COLO668 (cell line): ENCODE data around the gene DHFR.

Experiments used
- DNase-seq: peaks from one replicate; lab custom pipeline; 2025; ENCODE audit not compliant: unreplicated experiment; lab: John Stamatoyannopoulos, UW

The DHFR gene

DNA sequence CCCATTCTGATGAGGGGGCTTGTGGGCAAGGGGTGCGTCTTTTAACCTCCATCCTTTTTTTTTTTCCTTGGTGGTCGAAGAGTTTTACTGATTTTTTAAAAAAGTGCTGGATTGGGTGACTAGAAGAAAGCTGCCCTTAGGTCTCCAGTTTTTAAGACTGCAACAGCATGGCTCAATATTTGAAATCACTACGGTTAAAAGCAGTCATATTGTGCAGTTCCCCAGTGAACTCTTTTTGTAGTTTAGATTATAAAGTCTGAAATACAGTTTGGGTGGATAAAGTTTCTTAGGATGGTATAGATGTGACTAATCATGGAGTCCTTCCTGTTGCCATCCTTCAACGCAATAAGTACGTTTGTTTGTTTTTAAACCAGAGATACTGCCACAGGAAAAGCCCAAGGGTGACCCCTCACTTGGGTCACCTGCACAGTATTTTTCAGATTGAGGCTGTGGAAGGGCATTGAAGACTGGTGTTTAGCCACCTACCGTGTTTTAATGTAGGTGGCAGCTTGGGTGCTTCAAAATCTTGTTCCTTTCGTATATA lies 520 bp upstream of the DHFR start:
- no peak for DNase-seq

GRCh38 chr5:80654054-80654390 lies 761 bp downstream of the DHFR start:
- peak; percentile 14 for DNase-seq

DNA sequence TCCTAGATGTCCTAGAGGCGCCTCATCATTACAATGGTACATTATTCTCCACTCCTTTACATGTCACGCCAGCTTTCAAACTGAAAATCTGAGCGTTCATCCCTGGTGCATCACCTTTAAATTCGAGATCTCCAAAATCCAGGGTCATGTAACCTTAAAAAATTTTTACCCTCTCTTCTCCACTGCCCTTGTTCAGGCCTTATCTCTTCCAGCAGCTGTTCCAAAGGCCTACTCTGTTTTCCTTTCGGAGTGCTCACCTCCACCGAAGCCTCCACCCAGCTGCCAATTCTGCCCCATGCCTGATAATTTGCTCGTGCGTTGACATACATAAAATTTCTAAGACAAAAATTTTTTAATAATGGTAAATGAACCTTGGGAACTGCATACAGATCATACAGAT lies 1.3 kb downstream of the DHFR start:
- no peak for DNase-seq

GRCh38 chr5:80646926-80647325 lies 7.9 kb downstream of the DHFR start:
- no peak for DNase-seq

DNA sequence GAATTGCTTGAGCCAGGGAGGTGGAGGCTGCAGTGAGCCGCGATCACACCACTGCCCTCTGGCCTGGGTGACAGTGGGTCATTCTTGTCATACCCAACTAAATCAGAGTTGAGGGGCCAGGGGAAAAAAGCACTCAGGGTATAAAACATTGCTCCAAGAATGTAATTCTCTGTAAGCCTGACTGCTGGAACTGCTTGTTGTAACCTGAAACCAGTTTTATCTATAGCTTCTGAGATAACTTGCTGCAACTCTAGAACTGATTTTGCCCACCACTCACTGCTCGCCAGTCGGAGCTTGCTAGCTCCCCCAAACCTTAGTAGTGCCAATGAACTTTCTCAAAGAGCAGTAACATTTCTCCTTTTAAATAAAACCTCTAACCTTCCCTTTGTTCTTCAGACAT lies 9.9 kb downstream of the DHFR start:
- no peak for DNase-seq

GRCh38 chr5:80641353-80641752 lies 13.4 kb downstream of the DHFR start:
- DNase-seq: no peak

DNA sequence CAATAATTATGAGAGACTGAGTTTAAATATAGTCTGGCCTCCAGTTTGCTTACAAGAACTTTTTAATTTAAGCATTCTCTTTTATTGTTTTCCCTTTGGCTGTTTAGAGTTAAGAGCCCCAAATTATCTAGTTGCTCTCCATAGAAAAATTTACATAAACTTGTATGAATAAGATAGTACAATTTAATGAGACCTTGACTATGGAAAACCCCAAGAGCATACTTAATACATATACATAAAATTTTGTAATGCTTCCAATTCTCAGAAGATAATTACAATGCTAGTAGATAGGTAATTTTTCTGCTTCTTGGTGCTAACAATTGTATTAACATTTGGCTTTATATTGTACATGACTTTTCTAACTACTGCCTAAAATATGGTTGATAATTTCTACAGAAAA lies 20.6 kb downstream of the DHFR start:
- no peak for DNase-seq

GRCh38 chr5:80632700-80633099 lies 22.1 kb downstream of the DHFR start:
- DNase-seq: no peak

GRCh38 chr5:80631278-80632259 lies 23.2 kb downstream of the DHFR start:
- DNase-seq: no peak

DNA sequence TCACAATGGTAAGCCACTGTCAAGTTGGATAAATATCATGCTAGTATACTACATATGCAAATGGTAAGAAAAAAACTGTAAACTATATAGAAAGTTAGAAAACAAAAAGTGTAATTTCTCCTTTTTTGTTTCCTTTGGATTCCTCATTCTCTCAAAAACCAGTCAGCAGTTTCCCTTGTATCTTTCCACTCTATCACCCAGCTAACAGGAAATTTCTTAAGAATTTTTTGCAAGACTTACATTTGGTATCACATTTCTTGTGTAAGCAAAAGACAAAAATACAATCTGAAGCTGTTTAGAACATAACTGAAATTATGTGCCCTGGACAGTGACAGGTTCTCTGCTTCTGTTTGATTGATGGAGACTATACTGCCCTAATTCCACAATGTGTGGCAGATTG lies 25.5 kb downstream of the DHFR start:
- no peak for DNase-seq

DNA sequence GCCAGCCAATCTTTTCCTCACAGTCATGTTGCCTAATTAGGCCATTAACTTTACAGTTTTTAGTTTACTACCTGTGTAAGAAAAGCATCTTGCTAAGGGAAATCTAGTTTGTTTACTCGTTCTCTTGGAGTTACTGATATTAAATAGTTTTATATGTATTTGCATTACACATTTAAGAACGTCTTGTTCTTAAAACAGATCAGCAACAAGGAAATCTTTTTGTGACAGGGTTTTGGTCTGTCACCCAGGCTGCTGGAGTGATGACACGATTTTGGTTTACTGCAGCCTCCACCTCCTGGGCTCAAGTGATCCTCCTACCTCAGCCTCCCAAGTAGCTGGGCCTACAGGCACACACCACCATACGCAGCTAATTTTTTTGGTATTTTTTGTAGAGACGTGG lies 29.6 kb downstream of the DHFR start:
- DNase-seq: no peak

- DNase-seq: no peak
Observed at GRCh38 chr5:80623999-80624398, 30.8 kb downstream of the DHFR start.

DNA sequence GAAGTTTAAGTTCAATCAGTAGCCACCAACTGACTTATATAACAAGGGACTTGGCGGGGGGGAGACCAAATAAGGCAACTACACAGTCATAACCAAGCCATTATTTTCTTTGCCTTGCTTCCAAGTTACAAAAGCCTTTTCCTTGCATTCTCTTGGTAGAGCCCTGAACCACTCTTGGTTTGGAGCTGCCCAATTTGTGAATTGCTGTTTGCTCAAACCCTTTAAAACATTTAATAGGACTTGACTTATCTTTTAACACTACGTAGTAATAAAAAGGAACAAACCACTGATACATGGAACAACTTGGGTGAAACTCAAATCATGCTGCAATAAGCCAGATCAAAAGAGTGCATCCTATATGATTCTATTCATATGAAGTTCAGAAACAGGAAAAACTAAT lies 32.0 kb downstream of the DHFR start:
- DNase-seq: no peak

DNA sequence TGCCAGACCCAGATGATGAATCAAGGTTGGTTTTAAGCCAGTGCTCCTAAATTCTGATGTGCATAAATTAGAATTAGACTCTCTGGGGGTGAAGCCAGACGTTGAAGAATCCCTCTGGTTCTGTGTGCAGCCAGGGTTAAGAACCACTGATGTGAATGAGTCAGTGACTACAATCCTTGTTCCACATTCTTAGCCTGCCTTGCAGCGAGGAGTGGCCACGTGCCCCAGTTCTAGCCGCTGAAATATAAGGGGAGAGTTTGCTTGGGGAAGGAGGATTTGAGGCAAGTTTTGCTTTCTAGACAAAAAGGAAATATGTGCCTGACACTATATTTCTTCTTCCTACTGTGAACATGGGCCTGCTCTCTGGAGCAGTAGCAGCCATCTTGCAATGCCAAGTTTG lies 34.6 kb downstream of the DHFR start:
- DNase-seq: no peak

DNA sequence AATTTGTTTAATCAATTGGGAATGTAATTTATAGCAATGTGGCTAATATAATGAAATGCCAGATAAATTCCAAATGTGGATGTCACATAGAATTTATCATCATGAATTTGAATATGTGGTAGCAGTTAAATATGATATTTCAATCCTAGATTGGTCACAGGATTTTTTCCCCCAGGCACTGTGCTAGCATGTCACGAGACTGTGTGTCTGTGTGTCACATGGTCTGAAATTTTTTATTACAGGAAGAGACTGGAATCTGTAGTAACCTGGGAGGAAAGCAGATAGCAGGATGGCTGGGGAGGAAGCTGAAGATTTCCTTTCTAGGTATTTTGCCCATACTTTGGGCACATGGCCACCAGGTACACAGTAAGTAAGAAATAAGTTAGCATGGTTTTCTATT lies 35.7 kb downstream of the DHFR start:
- DNase-seq: no peak

- no peak for DNase-seq
Observed at GRCh38 chr5:80618438-80618837, 36.3 kb downstream of the DHFR start.

DNA sequence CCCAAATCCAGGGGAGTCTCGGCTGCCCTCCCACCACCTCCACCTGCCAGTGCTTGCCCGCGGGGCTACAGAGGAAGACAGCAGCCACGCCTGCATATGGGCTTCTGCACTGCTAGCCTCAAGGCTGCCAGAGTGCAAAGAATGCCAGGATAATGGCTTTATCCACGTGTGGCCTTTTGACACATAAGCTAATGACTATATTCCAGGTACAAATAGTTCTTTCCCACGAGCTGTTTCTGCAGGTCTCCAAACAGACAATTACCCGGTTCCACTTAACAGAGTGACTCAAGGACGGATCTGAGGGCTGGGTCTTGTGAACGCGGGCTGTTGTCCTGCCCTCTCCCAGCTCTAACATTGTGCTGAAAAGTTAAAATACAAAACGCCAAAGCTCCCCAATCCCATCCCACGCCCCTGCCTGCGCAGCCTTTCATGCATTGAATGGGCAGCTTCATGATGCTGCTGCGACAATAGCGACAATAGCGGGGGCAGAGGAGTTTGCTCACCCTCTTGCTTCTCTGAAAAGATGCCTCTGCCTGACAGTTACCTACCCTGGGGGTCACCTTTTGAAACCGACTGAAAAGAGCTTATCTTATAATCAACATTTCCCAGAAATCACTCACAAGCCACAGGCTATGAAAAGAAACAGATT lies 39.4 kb downstream of the DHFR start:
- DNase-seq: no peak

- no peak for DNase-seq
Observed at GRCh38 chr5:80609692-80610091, 45.1 kb downstream of the DHFR start.

DNA sequence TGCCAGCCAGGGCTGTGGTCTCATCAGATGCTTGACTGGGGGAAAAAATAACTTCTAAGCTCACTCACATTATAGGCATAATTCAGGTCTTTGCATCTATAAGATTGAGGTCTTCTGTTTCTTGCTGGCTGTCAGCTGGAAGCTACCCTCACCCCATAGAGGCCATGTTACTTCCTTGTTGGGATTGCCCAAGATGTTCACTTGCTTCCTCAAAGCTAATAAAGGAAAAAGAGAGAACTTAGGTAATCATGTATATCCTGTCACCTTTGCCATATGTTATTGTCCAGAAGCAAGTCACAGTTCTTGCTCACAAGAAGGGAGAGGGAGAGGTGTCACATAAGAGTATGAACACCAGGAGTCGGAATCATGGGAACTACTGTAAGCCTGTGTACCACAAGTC lies 46.1 kb downstream of the DHFR start:
- no peak for DNase-seq

GRCh38 chr5:80607832-80608231 lies 47.0 kb downstream of the DHFR start:
- no peak for DNase-seq

- DNase-seq: no peak
Observed at GRCh38 chr5:80607343-80607742, 47.4 kb downstream of the DHFR start.

DNA sequence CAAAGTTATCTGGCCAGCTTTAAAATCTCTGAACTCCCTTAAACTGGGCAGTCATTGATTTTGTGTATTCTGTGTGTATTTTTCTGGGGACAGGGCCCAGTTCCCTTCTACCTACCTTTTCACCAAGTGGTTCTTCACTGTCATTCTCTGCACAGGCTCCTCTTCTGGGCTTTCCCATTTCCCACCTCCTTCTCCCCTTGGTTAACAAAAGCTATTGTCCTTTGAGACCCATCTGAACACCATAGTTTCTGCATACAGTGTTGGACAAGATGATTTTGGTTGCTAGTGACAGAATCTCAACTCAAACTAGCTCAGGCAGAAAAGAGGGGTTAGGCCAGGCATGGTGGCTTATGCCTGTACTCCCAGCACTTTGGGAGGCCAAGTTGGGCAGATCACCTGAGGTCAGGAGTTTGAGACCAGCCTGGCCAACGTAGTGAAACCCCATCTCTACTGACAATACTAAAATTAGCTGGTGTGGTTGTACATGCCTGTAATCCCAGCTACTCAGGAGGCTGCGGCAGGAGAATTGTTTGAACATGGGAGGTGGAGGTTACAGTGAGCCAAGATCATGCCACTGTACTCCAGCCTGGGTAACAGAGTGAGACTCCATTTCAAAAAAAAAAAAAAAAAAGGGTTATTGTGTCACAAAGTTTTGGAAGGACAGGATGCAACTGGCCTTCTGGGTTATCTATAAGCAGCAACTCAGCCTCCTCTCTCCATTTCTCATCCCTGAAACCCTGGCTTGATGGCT lies 53.7 kb downstream of the DHFR start:
- peak; percentile 1 for DNase-seq
